K562 (cell line): ENCODE measurements around the gene GCSAM. TPM values are rescaled to one million over a fixed set of nuclear protein-coding genes. Genes with fewer than 3 reads are reported as not detected.

Experiments used
- ATAC-seq: fragments of 200-7000 bp; cut with Tn5 transposase; 3 replicates; pipeline ENCODE4 v1.9.1; 2020; ENCODE audit warnings: moderate library complexity
- BruUV-seq: library from RNA; stranded (reverse); fragments of 400-500 nt; replicated peaks from 2 replicates; lab custom pipeline; 2021; lab: Mats Ljungman, UMichigan
- CTCF ChIA-PET: fragments of 300-600 bp; formaldehyde crosslinking; extraction: SDS; loops from one replicate; lab custom pipeline; 2021; ENCODE audit warnings: low intra/inter-chr PET ratio; lab: Yijun Ruan, JAX
- POLR2A ChIA-PET: fragments of 300-600, 350-650 bp; sonication (Branson Sonifier 250); formaldehyde crosslinking; extraction: SDS; loops from one replicate; lab custom pipeline; 2021; ENCODE audit warnings: antibody characterized with exemption, inconsistent platforms; lab: Yijun Ruan, JAX
- DNase-seq, 4 experiments: peaks; one replicate each; pipeline versions ENCODE4 v3.0.0 to v3.0.0-alpha.2; 2011 to 2018; ENCODE audit warnings: low spot score in 3 of 4, mixed read lengths in 3 of 4; ENCODE audit errors: extremely low read depth in 1 of 4
- FAIRE-seq: peaks from 2 replicates; lab custom pipeline; 2011; peaks lifted over from hg19 to GRCh38; lab: Jason Lieb, UNC
- H2AFZ ChIP-seq: 2 replicates; pipeline ENCODE4 v1.6.0; 2011; ENCODE audit warnings: low read depth, low read length, control low read depth, inconsistent platforms
- H3K27ac ChIP-seq: fragments of 200-600 bp; 3 replicates; pipeline ENCODE4 v1.8.0; 2011; ENCODE audit warnings: low read depth, mild to moderate bottlenecking, control low read depth, inconsistent platforms, low read length, moderate library complexity, mixed read lengths; ENCODE audit errors: extremely low read depth
- H3K27me3 ChIP-seq, 2 experiments: fragments of 300-600 bp in 1 of 2; 2 replicates in 1 of 2; 3 replicates in 1 of 2; pipeline versions ENCODE4 v1.6.0 to v1.8.0; 2011; ENCODE audit warnings: inconsistent platforms in 2 of 2, low read length in 2 of 2, mild to moderate bottlenecking in 1 of 2, mixed read lengths in 1 of 2, moderate library complexity in 1 of 2; ENCODE audit not compliant: control insufficient read depth in 2 of 2, insufficient read depth in 2 of 2
- H3K36me3 ChIP-seq: fragments of 300-600 bp; 3 replicates; pipeline ENCODE4 v1.8.0; 2011; ENCODE audit warnings: mild to moderate bottlenecking, low read length, inconsistent platforms; ENCODE audit not compliant: control insufficient read depth, insufficient read depth
- H3K4me1 ChIP-seq, 2 experiments: fragments of 200-600 bp in 1 of 2; replicated peaks in 1 of 2; 2 replicates in 1 of 2; 3 replicates in 1 of 2; pipeline versions ENCODE4 v1.5.1 to v1.8.0; 2011; ENCODE audit warnings: inconsistent platforms in 2 of 2, low read length in 2 of 2, mild to moderate bottlenecking in 1 of 2, mixed read lengths in 1 of 2, moderate library complexity in 1 of 2; ENCODE audit not compliant: control insufficient read depth in 2 of 2, insufficient read depth in 2 of 2
- H3K4me2 ChIP-seq: 2 replicates; pipeline ENCODE4 v1.6.1; 2011; ENCODE audit warnings: low read length, control low read depth, inconsistent platforms, mixed read lengths; ENCODE audit not compliant: insufficient read depth
- H3K4me3 ChIP-seq: fragments of 200-600 bp; sonication (generic), shearing (Covaris generic); 2 replicates; pipeline ENCODE4 v1.5.1; 2016; ENCODE audit warnings: control low read depth, inconsistent platforms
- H3K79me2 ChIP-seq: fragments of 200-600 bp; 3 replicates; pipeline ENCODE4 v1.8.0; 2011; ENCODE audit warnings: low read length, inconsistent platforms; ENCODE audit not compliant: control insufficient read depth, insufficient read depth
- H3K9ac ChIP-seq, 2 experiments: 2 replicates each; pipeline versions ENCODE4 v1.6.0 to v1.6.1; 2011; ENCODE audit warnings: low read depth in 2 of 2, low read length in 2 of 2, control low read depth in 1 of 2, inconsistent platforms in 1 of 2, mild to moderate bottlenecking in 1 of 2, mixed read lengths in 1 of 2; ENCODE audit not compliant: insufficient read depth in 1 of 2
- H3K9me1 ChIP-seq: one replicate; pipeline ENCODE4 v1.6.0; 2011; ENCODE audit warnings: inconsistent platforms, mild to moderate bottlenecking, low read length, moderate library complexity; ENCODE audit not compliant: control insufficient read depth, insufficient read depth
- H3K9me3 ChIP-seq: replicated peaks from 2 replicates; pipeline ENCODE4 v1.5.1; 2011; ENCODE audit warnings: low read depth, low read length, inconsistent platforms; ENCODE audit not compliant: control insufficient read depth, insufficient read depth
- H4K20me1 ChIP-seq: replicated peaks from 2 replicates; pipeline ENCODE4 v1.6.1; 2011; ENCODE audit warnings: low read length, inconsistent platforms, mixed read lengths; ENCODE audit not compliant: control insufficient read depth, insufficient read depth
- BRF2 ChIP-seq: IDR thresholded peaks from 3 replicates; pipeline ENCODE4 v1.6.1; 2011; ENCODE audit warnings: borderline replicate concordance, mild to moderate bottlenecking; ENCODE audit not compliant: insufficient read length, insufficient read depth
- CHAMP1 ChIP-seq: fragments of 450-650 bp; IDR thresholded peaks from 2 replicates; pipeline ENCODE4 v1.6.1; 2016; ENCODE audit warnings: mild to moderate bottlenecking
- FOXK2 ChIP-seq, 2 experiments: fragments of 450-650 bp; IDR thresholded peaks in 1 of 2; conservative IDR thresholded peaks in 1 of 2; 2 replicates each; pipeline ENCODE4 v1.6.1; 2016; ENCODE audit warnings: low read depth in 2 of 2, mild to moderate bottlenecking in 1 of 2
- GABPB1 ChIP-seq: sonication (generic); formaldehyde crosslinking; IDR thresholded peaks from 2 replicates; pipeline ENCODE4 v1.8.0; 2022; ENCODE audit warnings: mild to moderate bottlenecking, missing genetic modification reagents
- MNT ChIP-seq, 2 experiments: fragments of 450-650 bp; conservative IDR thresholded peaks; 2 replicates each; pipeline ENCODE4 v1.6.1; 2017; ENCODE audit warnings: mild to moderate bottlenecking in 2 of 2, moderate library complexity in 2 of 2
- PTBP1 ChIP-seq: fragments of 200-400 bp; formaldehyde crosslinking; IDR thresholded peaks from 2 replicates; pipeline ENCODE4 v1.6.1; 2017; ENCODE audit warnings: low read depth, low read length
- PTRF ChIP-seq: fragments of 450-650 bp; IDR thresholded peaks from 2 replicates; pipeline ENCODE4 v1.6.1; 2016; ENCODE audit warnings: mild to moderate bottlenecking, missing genetic modification characterization, missing compliant biosample characterization
- RAD51 ChIP-seq: fragments of 450-650 bp; IDR thresholded peaks from 2 replicates; pipeline ENCODE4 v1.7.1; 2016; ENCODE audit warnings: low read depth, mild to moderate bottlenecking, borderline replicate concordance
- RBM34 ChIP-seq: fragments of 200-400 bp; formaldehyde crosslinking; IDR thresholded peaks from 2 replicates; pipeline ENCODE4 v1.6.1; 2018; ENCODE audit warnings: low read length, borderline replicate concordance; ENCODE audit not compliant: insufficient read depth
- RBM39 ChIP-seq: fragments of 200-400 bp; formaldehyde crosslinking; optimal IDR thresholded peaks from 2 replicates; pipeline ENCODE3; 2018; ENCODE audit warnings: low read depth, low read length
- SNIP1 ChIP-seq: fragments of 450-650 bp; IDR thresholded peaks from 2 replicates; pipeline ENCODE4 v1.7.1; 2017; ENCODE audit warnings: low read depth, mild to moderate bottlenecking
- THRB ChIP-seq: fragments of 450-650 bp; formaldehyde crosslinking; conservative IDR thresholded peaks from 2 replicates; pipeline ENCODE4 v1.4.0; 2022; ENCODE audit warnings: mild to moderate bottlenecking, missing genetic modification characterization
- ZBTB7A ChIP-seq: IDR thresholded peaks from 2 replicates; pipeline ENCODE4 v1.6.1; 2011; ENCODE audit warnings: low read depth, mild to moderate bottlenecking, low read length, moderate library complexity, borderline replicate concordance; ENCODE audit not compliant: control insufficient read depth
- ZNF263 ChIP-seq: sonication (generic); formaldehyde crosslinking; IDR thresholded peaks from 2 replicates; pipeline ENCODE4 v1.8.0; 2022; ENCODE audit warnings: mild to moderate bottlenecking, missing genetic modification reagents, borderline replicate concordance
- ZNF778 ChIP-seq: fragments of 450-650 bp; formaldehyde crosslinking; IDR thresholded peaks from 2 replicates; pipeline ENCODE4 v1.4.0; 2020; ENCODE audit warnings: mild to moderate bottlenecking, moderate library complexity
- ZSCAN29 ChIP-seq: fragments of 450-650 bp; IDR thresholded peaks from 2 replicates; pipeline ENCODE4 v1.6.1; 2017
- WGBS: fragments of 100-300 bp; shearing (Covaris generic); methylation state at CpG from one replicate; pipeline ENCODE4 v1.1.6; 2016; ENCODE audit warnings: low coverage, mixed read lengths; ENCODE audit not compliant: insufficient coverage; ENCODE audit errors: missing lambda C conversion rate; 5-methylcytosine and 5-hydroxymethylcytosine counted together
- in situ Hi-C: fragments of 300-500 bp; cut with MboI; formaldehyde crosslinking; loops from 4 replicates; pipeline ENCODE4 v1.15.0; 2018; ENCODE audit warnings: inconsistent platforms, mixed read lengths
- intact Hi-C: fragments of 100-400 bp; cut with micrococcal nuclease; formaldehyde crosslinking; loops from 2 replicates; pipeline ENCODE4 v1.14.2; 2022
- polyA plus RNA-seq, 8 experiments: library from polyadenylated mRNA; depleted of rRNA in 4 of 8; stranded (reverse) in 5 of 8; unstranded in 3 of 8; fragments of >200 nt; fragmentation: Nextera tagmentation in 2 of 8; fragmentation: Illumina TruSeq in 1 of 8; extraction: Ambion mirVana in 2 of 8; extraction: Trizol in 1 of 8; gene quantifications; 2 replicates each; pipeline versions ENCODE4 v1.2.1 to v1.2.3, GENCODE V29; 2011 to 2014; ENCODE audit warnings: inconsistent platforms in 1 of 8, missing spikeins in 1 of 8
- total RNA-seq, 7 experiments: library from RNA; depleted of rRNA in 6 of 7; stranded (reverse); fragments of >200 nt in 6 of 7; fragmentation: Illumina TruSeq in 2 of 7; extraction: Trizol in 2 of 7; gene quantifications; 2 replicates each; pipeline versions ENCODE4 v1.2.1 to v1.2.3, GENCODE V29; 2011 to 2021; ENCODE audit warnings: low replicate concordance in 1 of 7

The GCSAM gene
- total and polyA plus RNA-seq, 9 of the 15 experiments (the other 6 are each of a cell fraction or from before 2014, with no cell fraction given): 0.10 TPM; not detected in 8

- Histone ChIP-seq H3K9ac (no peak overlapping the region), H4K20me1 (no peaks in the 10 kb centered on the region), H3K4me1 (peaks cover 0 to 7% of the 10 kb centered on the region in 2 experiments; a peak in 1 of 5 replicates), H3K79me2 (no peaks in the 10 kb centered on the region), H3K4me3 (no peak overlapping the region), H3K27ac (no peak overlapping the region), H3K4me2 (no peak overlapping the region), H2AFZ (no peak overlapping the region), H3K9me1 (no peaks in the 10 kb centered on the region), H3K9me3 (no peaks in the 10 kb centered on the region), H3K36me3 (no peaks in the 10 kb centered on the region), H3K27me3 (no peaks in the 10 kb centered on the region)
- FAIRE-seq (no peak), DNase-seq (no peak), ATAC-seq (no peak)
- BruUV-seq: no TSS peak
- intact Hi-C loops: loop anchor here (1.0 to 10.0 kb wide), 3 partner anchors 137 to 382 kb away; no protein-coding TSS in a partner anchor
- TF ChIP-seq ZNF263 (CRISPR knock-in tag) (no peak), RBM39 (no peak), BRF2 (no peak), THRB (CRISPR knock-in tag) (no peak), PTRF (tag) (no peak), GABPB1 (CRISPR knock-in tag) (no peak), ZSCAN29 (no peak), ZNF778 (no peak), PTBP1 (no peak), ZBTB7A (no peak), FOXK2 (conservative IDR thresholded peaks at IDR 0.05 in 1 of 2, IDR thresholded peaks at IDR 0.05 in 1 of 2; ENCODE audit: low read depth in 2 of 2) (no peak), MNT (conservative IDR thresholded peaks at IDR 0.05) (no peak), RBM34 (no peak), SNIP1 (no peak), RAD51 (no peak), CHAMP1 (no peak)
- CTCF ChIA-PET: interaction anchor here (1.2 kb wide), 1 partner anchor 382 kb away, joined by 5 read pairs; no protein-coding TSS in a partner anchor
- 0% methylated on average over 4 of the region's 4 CpGs for WGBS
- POLR2A ChIA-PET: interaction anchor here (0.6 kb wide), 1 partner anchor 185 kb away, joined by 3 read pairs; no protein-coding TSS in a partner anchor
- in situ Hi-C loops: no loop called here
These were observed 4.7 kb upstream of the GCSAM start for GRCh38 chr3:112137781-112138180.
